ENCODE results near the gene NRG2.

DNA sequence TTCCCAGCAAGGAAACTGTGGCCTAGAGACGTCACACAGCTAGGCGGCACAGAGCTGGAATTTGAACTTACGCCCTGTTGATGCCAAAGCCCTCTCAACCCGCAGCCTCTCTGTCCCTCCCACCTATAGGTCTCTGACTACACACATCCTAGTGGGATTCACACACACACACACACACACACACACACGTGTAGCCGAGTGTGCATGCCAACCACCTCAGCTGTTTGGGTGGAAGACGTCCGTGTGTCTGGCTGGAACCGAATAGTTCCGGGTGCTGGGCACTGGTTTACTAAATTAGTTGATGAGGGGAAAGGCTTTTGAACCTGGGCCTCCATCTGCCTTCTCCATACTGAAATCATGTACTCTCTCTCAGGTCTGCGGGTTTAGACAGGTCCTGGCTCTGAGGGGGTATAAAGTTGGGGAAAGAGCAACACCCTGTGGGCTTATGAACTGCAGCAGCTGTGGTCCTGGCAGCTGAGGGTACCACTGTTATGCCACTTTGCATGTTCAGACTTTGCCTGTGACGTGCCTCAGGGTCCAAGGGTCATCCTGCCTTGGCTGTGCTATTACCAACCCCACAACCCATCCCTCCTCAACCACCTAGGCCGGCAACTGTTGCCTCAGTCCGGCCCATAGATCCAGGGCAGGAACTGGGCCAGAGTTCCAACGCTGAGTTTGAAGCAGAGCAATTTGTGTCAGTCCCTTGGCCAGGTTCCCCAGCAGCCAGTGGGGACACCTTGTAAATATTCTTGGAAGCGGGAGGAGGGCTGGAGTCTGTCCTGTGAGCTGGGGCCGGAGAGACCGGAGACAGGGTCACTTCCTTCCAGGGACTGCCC lies 197.0 kb downstream of the NRG2 start:
- TF ChIP-seq, protein P1, sequence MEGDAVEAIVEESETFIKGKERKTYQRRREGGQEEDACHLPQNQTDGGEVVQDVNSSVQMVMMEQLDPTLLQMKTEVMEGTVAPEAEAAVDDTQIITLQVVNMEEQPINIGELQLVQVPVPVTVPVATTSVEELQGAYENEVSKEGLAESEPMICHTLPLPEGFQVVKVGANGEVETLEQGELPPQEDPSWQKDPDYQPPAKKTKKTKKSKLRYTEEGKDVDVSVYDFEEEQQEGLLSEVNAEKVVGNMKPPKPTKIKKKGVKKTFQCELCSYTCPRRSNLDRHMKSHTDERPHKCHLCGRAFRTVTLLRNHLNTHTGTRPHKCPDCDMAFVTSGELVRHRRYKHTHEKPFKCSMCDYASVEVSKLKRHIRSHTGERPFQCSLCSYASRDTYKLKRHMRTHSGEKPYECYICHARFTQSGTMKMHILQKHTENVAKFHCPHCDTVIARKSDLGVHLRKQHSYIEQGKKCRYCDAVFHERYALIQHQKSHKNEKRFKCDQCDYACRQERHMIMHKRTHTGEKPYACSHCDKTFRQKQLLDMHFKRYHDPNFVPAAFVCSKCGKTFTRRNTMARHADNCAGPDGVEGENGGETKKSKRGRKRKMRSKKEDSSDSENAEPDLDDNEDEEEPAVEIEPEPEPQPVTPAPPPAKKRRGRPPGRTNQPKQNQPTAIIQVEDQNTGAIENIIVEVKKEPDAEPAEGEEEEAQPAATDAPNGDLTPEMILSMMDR (IDR thresholded peaks at IDR 0.05; ENCODE audit: insufficient read depth, low read length): no peak
- TF ChIP-seq POLR2AphosphoS5 (IDR thresholded peaks at IDR 0.05; ENCODE audit: low read depth): no peak

All from HL-60 (cell line).